ENCODE results near the gene TMEM272. TPM values are rescaled to one million over a fixed set of nuclear protein-coding genes. Genes with fewer than 3 reads are reported as not detected.
A peak's percentile ranks its signal among the peaks of the same experiment; 100 is the strongest.
"Not testable (repeated sequence)": the region's sequence is repeated elsewhere in the genome, so short reads cannot be mapped to it uniquely, and the experiment has no call there.

TMEM272 gene
- total RNA-seq, 1 experiment from 2014 or later = not detected

- no peak for DNase-seq (ENCODE audit: low read depth)
Measured at GRCh38 chr13:51825681-51826254, 19.2 kb downstream of the TMEM272 start.

GRCh38 chr13:51825165-51825592 lies 19.8 kb downstream of the TMEM272 start:
- no peak for DNase-seq (ENCODE audit: low read depth)

- not testable (repeated sequence) for DNase-seq (ENCODE audit: low read depth)
Measured at GRCh38 chr13:51824712-51825111, 20.3 kb downstream of the TMEM272 start.

GRCh38 chr13:51823863-51824262 lies 21.1 kb downstream of the TMEM272 start:
- DNase-seq (ENCODE audit: low read depth) = peak; percentile 34

- no peak for DNase-seq (ENCODE audit: low read depth)
Measured at GRCh38 chr13:51823359-51823758, 21.6 kb downstream of the TMEM272 start.

GRCh38 chr13:51822106-51822815 lies 22.7 kb downstream of the TMEM272 start:
- DNase-seq (ENCODE audit: low read depth) = no peak

- DNase-seq (ENCODE audit: low read depth) = no peak
Measured at GRCh38 chr13:51821606-51822005, 23.4 kb downstream of the TMEM272 start.

GRCh38 chr13:51820016-51820597 lies 24.9 kb downstream of the TMEM272 start:
- no peak for DNase-seq (ENCODE audit: low read depth)

GRCh38 chr13:51819544-51819943 lies 25.4 kb downstream of the TMEM272 start:
- no peak for DNase-seq (ENCODE audit: low read depth)

- DNase-seq (ENCODE audit: low read depth) = no peak
Measured at GRCh38 chr13:51818781-51819511, 26.0 kb downstream of the TMEM272 start.

GRCh38 chr13:51818276-51818675 lies 26.7 kb downstream of the TMEM272 start:
- no peak for DNase-seq (ENCODE audit: low read depth)

- no peak for DNase-seq (ENCODE audit: low read depth)
Measured at GRCh38 chr13:51817717-51818116, 27.3 kb downstream of the TMEM272 start.

- DNase-seq (ENCODE audit: low read depth) = no peak
Measured at GRCh38 chr13:51816604-51817249, 28.2 kb downstream of the TMEM272 start.

- DNase-seq (ENCODE audit: low read depth) = no peak
Measured at GRCh38 chr13:51815848-51816247, 29.1 kb downstream of the TMEM272 start.

GRCh38 chr13:51814825-51815650 lies 29.9 kb downstream of the TMEM272 start:
- DNase-seq (ENCODE audit: low read depth) = peak; percentile 50

- no peak for DNase-seq (ENCODE audit: low read depth)
Measured at GRCh38 chr13:51814071-51814470, 30.9 kb downstream of the TMEM272 start.

GRCh38 chr13:51811920-51812451 lies 33.0 kb downstream of the TMEM272 start:
- DNase-seq (ENCODE audit: low read depth) = no peak

- no peak for DNase-seq (ENCODE audit: low read depth)
Measured at GRCh38 chr13:51811046-51811445, 33.9 kb downstream of the TMEM272 start.

GRCh38 chr13:51808811-51809210 lies 36.2 kb downstream of the TMEM272 start:
- no peak for DNase-seq (ENCODE audit: low read depth)

- no peak for DNase-seq (ENCODE audit: low read depth)
Measured at GRCh38 chr13:51807041-51807440, 37.9 kb downstream of the TMEM272 start.

- peak; percentile 46 for DNase-seq (ENCODE audit: low read depth)
Measured at GRCh38 chr13:51806566-51806965, 38.4 kb downstream of the TMEM272 start.

Measured in LHCN-M2 (cell line).